B cell (primary cell): ENCODE results near the gene SH3RF3. TPM values are rescaled to one million over a fixed set of nuclear protein-coding genes. Genes with fewer than 3 reads are reported as not detected.

ENCODE experiments used
- ATAC-seq: fragments of 200-7000 bp; cut with Tn5 transposase; one replicate; pipeline ENCODE4 v1.10.0; 2021; ENCODE audit warnings: low read depth, mild to moderate bottlenecking, moderate number of reproducible peaks, moderate library complexity
- CTCF ChIA-PET: fragments of 350-600 bp; sonication (Branson Sonifier 250); formaldehyde crosslinking; loops from one replicate; lab custom pipeline; 2021; ENCODE audit warnings: antibody characterized with exemption, inconsistent platforms; lab: Charles Lee
- POLR2A ChIA-PET: fragments of 350-600 bp; sonication (Branson Sonifier 250); formaldehyde crosslinking; loops from one replicate; lab custom pipeline; 2021; ENCODE audit warnings: antibody characterized with exemption; lab: Charles Lee
- DNase-seq: peaks from one replicate; pipeline ENCODE4 v3.0.0; 2013
- H2AFZ ChIP-seq: 2 replicates; pipeline ENCODE4 v1.6.1; 2012; ENCODE audit warnings: mild to moderate bottlenecking, low read depth, low read length; ENCODE audit not compliant: insufficient read depth, poor library complexity, severe bottlenecking
- H3K27ac ChIP-seq, 2 donors: 1 replicate in 1 of 2; 2 replicates in 1 of 2; pipeline ENCODE4 v1.5.1; 2012 to 2013; ENCODE audit warnings: low read length in 2 of 2, mild to moderate bottlenecking in 2 of 2, moderate library complexity in 1 of 2
- H3K27me3 ChIP-seq, 4 experiments: fragments of 200-600 bp in 1 of 4; sonication (generic) in 1 of 4; replicated peaks in 1 of 4; 1 replicate in 2 of 4; 2 replicates in 2 of 4; pipeline versions ENCODE4 v1.6.1 to v1.7.0; 2013 to 2016; ENCODE audit warnings: low read length in 3 of 4, mild to moderate bottlenecking in 2 of 4, mixed read lengths in 1 of 4, moderate library complexity in 1 of 4; ENCODE audit not compliant: insufficient read depth in 4 of 4, control insufficient read depth in 3 of 4; ENCODE audit errors: control extremely low read depth in 1 of 4
- H3K36me3 ChIP-seq, 2 experiments: replicated peaks in 1 of 2; 1 replicate in 1 of 2; 2 replicates in 1 of 2; pipeline versions ENCODE4 v1.6.1 to v1.7.1; 2013; ENCODE audit warnings: low read length in 1 of 2; ENCODE audit not compliant: insufficient read depth in 2 of 2, control insufficient read depth in 1 of 2; ENCODE audit errors: control extremely low read depth in 1 of 2, extremely low read depth in 1 of 2
- H3K4me1 ChIP-seq, 2 donors: fragments of 200-600 bp in 1 of 2; sonication (generic) in 1 of 2; 1 replicate in 1 of 2; 2 replicates in 1 of 2; pipeline versions ENCODE4 v1.5.1 to v1.6.1; 2013 to 2017; ENCODE audit warnings: low read length in 2 of 2; ENCODE audit not compliant: control insufficient read depth in 2 of 2, insufficient read depth in 2 of 2
- H3K4me2 ChIP-seq: replicated peaks from 2 replicates; pipeline ENCODE3; 2012; ENCODE audit warnings: mild to moderate bottlenecking, low read depth, low read length; ENCODE audit not compliant: poor library complexity, severe bottlenecking
- H3K4me3 ChIP-seq, 5 experiments: fragments of 200-600 bp in 1 of 5; sonication (generic) in 1 of 5; 1 replicate in 3 of 5; 2 replicates in 2 of 5; pipeline versions ENCODE4 v1.5.1 to v1.7.0; 2011 to 2016; ENCODE audit warnings: low read length in 4 of 5, mild to moderate bottlenecking in 4 of 5, low read depth in 2 of 5, control low read depth in 1 of 5, moderate library complexity in 1 of 5; ENCODE audit not compliant: insufficient read depth in 1 of 5; ENCODE audit errors: control extremely low read depth in 1 of 5, extremely low read depth in 1 of 5
- H3K79me2 ChIP-seq: fragments of 200-600 bp; sonication (generic); one replicate; pipeline ENCODE4 v1.6.0; 2016; ENCODE audit warnings: low read length; ENCODE audit not compliant: control insufficient read depth, insufficient read depth
- H3K9ac ChIP-seq: fragments of 200-600 bp; sonication (generic); 2 replicates; pipeline ENCODE4 v1.6.1; 2017; ENCODE audit warnings: mild to moderate bottlenecking, low read length, moderate library complexity
- H3K9me3 ChIP-seq, 3 donors: one replicate each; pipeline versions ENCODE4 v1.6.1 to v1.7.1; 2013; ENCODE audit warnings: low read length in 2 of 3; ENCODE audit not compliant: control insufficient read depth in 2 of 3, insufficient read depth in 1 of 3; ENCODE audit errors: control extremely low read depth in 1 of 3
- H4K20me1 ChIP-seq: 2 replicates; pipeline ENCODE4 v1.6.0; 2012; ENCODE audit warnings: mild to moderate bottlenecking, low read length; ENCODE audit not compliant: insufficient read depth, control insufficient read depth, poor library complexity, severe bottlenecking
- H3K27ac Mint-ChIP-seq: one replicate; pipeline ENCODE4 v1.8.0; 2021; ENCODE audit warnings: mixed read lengths
- H3K27me3 Mint-ChIP-seq: one replicate; pipeline ENCODE4 v1.8.0; 2021; ENCODE audit warnings: mixed read lengths
- H3K4me1 Mint-ChIP-seq: one replicate; pipeline ENCODE4 v1.8.0; 2021; ENCODE audit warnings: mixed read lengths
- H3K4me3 Mint-ChIP-seq: one replicate; pipeline ENCODE4 v1.8.0; 2021; ENCODE audit warnings: mixed read lengths
- H3K9me3 Mint-ChIP-seq: one replicate; pipeline ENCODE4 v1.8.0; 2022; ENCODE audit warnings: mixed read lengths; ENCODE audit not compliant: insufficient read depth
- CTCF ChIP-seq: fragments of 200-600 bp; IDR thresholded peaks from one replicate; pipeline ENCODE4 v1.8.0; 2022; ENCODE audit warnings: antibody characterized with exemption, mild to moderate bottlenecking
- EZH2 ChIP-seq: IDR thresholded peaks from 2 replicates; pipeline ENCODE4 v1.6.1; 2012; ENCODE audit warnings: borderline replicate concordance, low read depth, mild to moderate bottlenecking, moderate library complexity, low read length; ENCODE audit not compliant: insufficient read depth, poor library complexity, severe bottlenecking
- WGBS: methylation state at CpG from one replicate; pipeline ENCODE4 v1.1.5; 2013; ENCODE audit warnings: missing lambda C conversion rate; ENCODE audit not compliant: insufficient coverage; 5-methylcytosine and 5-hydroxymethylcytosine counted together
- intact Hi-C: fragments of 100-400 bp; cut with micrococcal nuclease; formaldehyde crosslinking; loops from one replicate; pipeline ENCODE4 v1.10.0; 2022
- polyA plus RNA-seq: library from polyadenylated mRNA; depleted of rRNA; stranded (reverse); fragments of >200 nt; gene quantifications from 2 replicates; pipeline ENCODE4 v1.2.3, GENCODE V29; 2012
- total RNA-seq, 2 donors: library from RNA; stranded (reverse); fragments of 120-200 nt in 1 of 2; gene quantifications; 1 replicate in 1 of 2; 2 replicates in 1 of 2; pipeline versions ENCODE4 v1.2.3 to v1.2.4, GENCODE V29; 2013 to 2022

Gene SH3RF3
- total and polyA plus RNA-seq, 2 donors (not counting 1 experiment from before 2014, with no cell fraction given) = 0.07 to 1.2 TPM

- H3K4me2 ChIP-seq = no peak overlapping the region
- H3K27me3 ChIP-seq = no peaks in the 10 kb centered on the region
- DNase-seq = no peak
- peaks cover 15 to 35% of the 10 kb centered on the region in 2 donors for H3K4me1 ChIP-seq
- no peak overlapping the region for H2AFZ ChIP-seq
- intact Hi-C loops = no loop called here
- ChIA-PET CTCF (no interaction called here), POLR2A (no interaction called here)
- TF ChIP-seq CTCF = no peak
- no peak for TF ChIP-seq EZH2
- no peaks in the 10 kb centered on the region for H3K79me2 ChIP-seq
- Mint-ChIP-seq H3K4me3 (no peak overlapping the region), H3K27me3 (peaks cover 4% of the 10 kb centered on the region), H3K4me1 (peaks cover 34% of the 10 kb centered on the region), H3K27ac (no peak overlapping the region), H3K9me3 (no peaks in the 10 kb centered on the region)
- peaks cover 0 to 3% (median 0%) of the 10 kb centered on the region in 3 donors for H3K9me3 ChIP-seq
- no peaks in the 10 kb centered on the region for H3K36me3 ChIP-seq
- no peaks in the 10 kb centered on the region for H4K20me1 ChIP-seq
- ATAC-seq = no peak
- 100% methylated on average over 2 of the region's 3 CpGs for WGBS
- no peak overlapping the region for H3K27ac ChIP-seq
- no peak overlapping the region for H3K9ac ChIP-seq
- H3K4me3 ChIP-seq = no peak overlapping the region
Observed at GRCh38 chr2:109222422-109222821, 93.4 kb downstream of the SH3RF3 start.

GRCh38 chr2:109222825-109223471 is 93.9 kb downstream of the SH3RF3 start:
- Histone ChIP-seq H3K9me3 (peaks cover 0 to 3% (median 0%) of the 10 kb centered on the region in 3 donors), H2AFZ (no peak overlapping the region), H3K4me3 (no peak overlapping the region), H3K9ac (no peak overlapping the region), H3K79me2 (no peaks in the 10 kb centered on the region), H3K27ac (no peak overlapping the region), H3K4me1 (peaks cover 10 to 29% of the 10 kb centered on the region in 2 donors), H3K36me3 (no peaks in the 10 kb centered on the region), H4K20me1 (no peaks in the 10 kb centered on the region), H3K4me2 (no peak overlapping the region), H3K27me3 (no peaks in the 10 kb centered on the region)
- Mint-ChIP-seq H3K4me3 (no peak overlapping the region), H3K27ac (no peak overlapping the region), H3K4me1 (peaks cover 28% of the 10 kb centered on the region), H3K9me3 (no peaks in the 10 kb centered on the region), H3K27me3 (no peaks in the 10 kb centered on the region)
- no peak for ATAC-seq
- CTCF ChIA-PET = no interaction called here
- POLR2A ChIA-PET = no interaction called here
- no peak for DNase-seq
- WGBS = 79% methylated on average over 15 of the region's 16 CpGs
- intact Hi-C loops = no loop called here
- TF ChIP-seq EZH2 (no peak), CTCF (no peak)
